Measurements from ENCODE around the gene PCNP.
"Not testable (repeated sequence)": the region's sequence is repeated elsewhere in the genome, so short reads cannot be mapped to it uniquely, and the experiment has no call there.

The PCNP gene

GRCh38 chr3:101639280-101639963, 65.4 kb downstream of the PCNP start:
- no peak for TF ChIP-seq CTCF (IDR thresholded peaks at IDR 0.05; ENCODE audit: low read depth, low read length, missing control alignments)
- in situ Hi-C loops (cut with HindIII; ENCODE audit: low sequenced_read_pairs) = no loop called here
- H3K4me3 ChIP-seq (ENCODE audit: low read depth, low read length) = no peak overlapping the region
- no peak for DNase-seq (ENCODE audit: low read depth)

GRCh38 chr3:101640256-101640655, 66.3 kb downstream of the PCNP start:
- in situ Hi-C loops (cut with HindIII; ENCODE audit: low sequenced_read_pairs) = no loop called here
- no peak for DNase-seq (ENCODE audit: low read depth)

DNA sequence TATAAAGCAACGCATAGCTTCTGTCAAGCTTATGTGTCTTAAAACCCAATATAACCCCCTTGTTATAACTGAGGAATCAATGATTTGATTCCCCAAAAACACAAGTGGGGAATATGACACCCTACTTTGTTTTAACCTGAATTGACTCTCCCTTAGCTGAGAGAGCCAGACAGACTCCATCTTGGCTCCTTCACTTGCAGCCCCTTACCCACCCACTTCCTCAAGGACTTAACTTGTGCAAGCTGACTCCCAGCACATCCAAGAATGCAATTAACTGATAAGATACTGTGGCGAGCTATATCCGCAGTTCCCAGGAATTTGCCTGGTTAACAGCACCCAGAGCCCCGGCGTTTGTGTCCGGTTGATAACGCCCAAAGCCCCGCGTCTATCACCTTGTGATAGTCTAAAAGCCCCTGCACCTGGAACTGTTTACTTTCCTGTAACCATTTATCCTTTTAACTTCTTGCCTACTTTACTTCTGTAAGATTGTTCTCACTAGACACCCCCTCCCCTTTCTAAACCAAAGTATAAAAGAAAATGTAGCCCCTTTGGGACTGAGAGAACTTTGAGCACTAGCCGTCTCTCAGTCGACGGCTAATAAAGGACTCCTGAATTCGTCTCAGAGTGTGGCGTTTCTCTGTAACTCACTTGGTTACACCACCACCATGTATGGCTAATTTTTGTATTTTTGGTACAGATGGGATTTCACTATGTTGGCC, 67.6 kb downstream of the PCNP start:
- in situ Hi-C loops (cut with HindIII; ENCODE audit: low sequenced_read_pairs); H3K4me3 ChIP-seq (ENCODE audit: low read depth, low read length); DNase-seq (ENCODE audit: low read depth): not testable (repeated sequence)

More at GRCh38 chr3:101640256-101640655, 66.3 kb downstream of the PCNP start:
- TF ChIP-seq CTCF (IDR thresholded peaks at IDR 0.05; ENCODE audit: low read depth, low read length, missing control alignments) = no peak
- no peak overlapping the region for H3K4me3 ChIP-seq (ENCODE audit: low read depth, low read length)

- H3K4me3 ChIP-seq (ENCODE audit: low read depth, low read length) = no peak overlapping the region
- in situ Hi-C loops (cut with HindIII; ENCODE audit: low sequenced_read_pairs) = no loop called here
- TF ChIP-seq CTCF (IDR thresholded peaks at IDR 0.05; ENCODE audit: low read depth, low read length, missing control alignments) = no peak
- DNase-seq (ENCODE audit: low read depth) = no peak
These were observed 68.5 kb downstream of the PCNP start for GRCh38 chr3:101642441-101642840.

GRCh38 chr3:101643009-101643844, 69.2 kb downstream of the PCNP start:
- no peak for TF ChIP-seq CTCF (IDR thresholded peaks at IDR 0.05; ENCODE audit: low read depth, low read length, missing control alignments)
- DNase-seq (ENCODE audit: low read depth) = no peak
- H3K4me3 ChIP-seq (ENCODE audit: low read depth, low read length) = no peak overlapping the region
- in situ Hi-C loops (cut with HindIII; ENCODE audit: low sequenced_read_pairs) = no loop called here
